Uterus (tissue), 4 donors: ENCODE results near the gene RHEBL1. TPM values are rescaled to one million over a fixed set of nuclear protein-coding genes. Genes with fewer than 3 reads are reported as not detected.
A peak's percentile ranks its signal among the peaks of the same experiment; 100 is the strongest.

Source experiments
- DNase-seq, 2 donors: peaks; one replicate each; pipeline ENCODE4 v3.0.0-alpha.2; 2019 to 2020
- H3K27ac ChIP-seq, 2 donors: fragments of 200-600 bp; sonication (generic); 1 replicate in 1 of 2; 2 replicates in 1 of 2; pipeline ENCODE4 v1.5.1; 2016 to 2018
- H3K27me3 ChIP-seq, 2 donors: fragments of 200-600 bp; sonication (generic); one replicate each; pipeline ENCODE4 v1.5.1; 2018 to 2019; ENCODE audit warnings: control low read depth in 1 of 2
- H3K36me3 ChIP-seq, 2 donors: fragments of 200-600 bp; sonication (generic); one replicate each; pipeline ENCODE4 v1.5.1; 2019; ENCODE audit warnings: control low read depth in 1 of 2
- H3K4me1 ChIP-seq, 2 donors: fragments of 200-600 bp; sonication (generic); one replicate each; pipeline ENCODE4 v1.5.1; 2018 to 2019; ENCODE audit warnings: control low read depth in 1 of 2
- H3K4me3 ChIP-seq, 2 donors: fragments of 200-600 bp; sonication (generic); 1 replicate in 1 of 2; 2 replicates in 1 of 2; pipeline ENCODE4 v1.5.1; 2018 to 2019; ENCODE audit warnings: mild to moderate bottlenecking in 1 of 2
- H3K9me3 ChIP-seq, 2 donors: fragments of 200-600 bp; sonication (generic); one replicate each; pipeline ENCODE4 v1.5.1; 2019; ENCODE audit warnings: control low read depth in 1 of 2
- CTCF ChIP-seq, 4 experiments: fragments of 200-600 bp in 2 of 4; fragments of 450-650 bp in 2 of 4; sonication (generic) in 2 of 4; IDR thresholded peaks; one replicate each; pipeline ENCODE4 v1.5.1; 2016 to 2019; ENCODE audit warnings: antibody characterized with exemption in 4 of 4, mild to moderate bottlenecking in 2 of 4, moderate library complexity in 1 of 4
- POLR2A ChIP-seq, 2 donors: fragments of 450-650 bp; IDR thresholded peaks; one replicate each; pipeline ENCODE4 v1.6.1; 2016; ENCODE audit warnings: antibody characterized with exemption in 2 of 2, mild to moderate bottlenecking in 1 of 2, moderate library complexity in 1 of 2
- intact Hi-C: fragments of 100-400 bp; cut with DNase I; formaldehyde crosslinking; loops from one replicate; pipeline ENCODE4 v1.15.1; 2023; ENCODE audit warnings: low total_unique reads
- total RNA-seq, 4 donors: library from RNA; depleted of rRNA in 3 of 4; stranded (reverse); fragments of >200 nt in 3 of 4; gene quantifications; one replicate each; pipeline versions ENCODE4 v1.1.0 to v1.2.4, GENCODE V29; 2014 to 2023
- donor health status: DM: yes; HTN: yes; CAD: no.

Gene RHEBL1
- total RNA-seq, 4 donors from 2014 or later = 0.37 TPM; not detected in 3

- DNase-seq = peak; percentile 88 to 90
- TF ChIP-seq CTCF (IDR thresholded peaks at IDR 0.05) (peak in 1 of 4 experiments; percentile 11), POLR2A (IDR thresholded peaks at IDR 0.05) (peak; percentile 46 to 56)
- Histone ChIP-seq H3K27ac (peak overlapping the region; percentile 94 to 96), H3K36me3 (no peaks in the 10 kb centered on the region), H3K4me1 (peaks cover 14 to 15% of the 10 kb centered on the region in 2 donors), H3K9me3 (no peaks in the 10 kb centered on the region), H3K4me3 (peak overlapping the region; percentile 79 to 90), H3K27me3 (no peaks in the 10 kb centered on the region)
- intact Hi-C loops = no loop called here
Measured at GRCh38 chr12:49108958-49109404, 39.2 kb upstream of the RHEBL1 start.

GRCh38 chr12:49105504-49106084 lies 35.8 kb upstream of the RHEBL1 start:
- H3K27ac ChIP-seq = peak overlapping the region in 1 of 2 donors; percentile 1
- intact Hi-C loops = no loop called here

DNA sequence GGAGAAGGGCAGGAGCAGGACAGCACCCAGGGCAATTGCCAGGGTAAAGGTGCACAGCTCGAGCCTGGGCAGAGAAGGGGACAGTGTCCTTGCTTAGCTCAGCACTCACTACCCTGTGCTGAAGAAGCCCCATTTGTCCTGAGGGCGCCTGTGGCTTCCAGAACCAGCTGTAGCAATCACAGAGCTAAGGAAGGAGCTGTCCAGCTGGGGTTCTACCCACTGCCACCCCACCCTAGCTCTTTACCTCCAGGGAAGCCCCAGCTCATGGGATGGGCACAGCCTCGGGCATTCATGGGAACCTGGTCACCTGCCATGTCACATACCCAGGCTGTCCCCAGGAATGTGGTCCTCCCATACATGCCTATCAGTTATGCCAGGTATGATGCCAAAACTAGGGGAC lies 35.0 kb upstream of the RHEBL1 start:
- H3K4me3 ChIP-seq = no peak overlapping the region
- intact Hi-C loops = no loop called here
- TF ChIP-seq CTCF (IDR thresholded peaks at IDR 0.05) (no peak), POLR2A (IDR thresholded peaks at IDR 0.05) (no peak)
- H3K9me3 ChIP-seq = no peaks in the 10 kb centered on the region
- no peak for DNase-seq
- no peaks in the 10 kb centered on the region for H3K36me3 ChIP-seq
- H3K4me1 ChIP-seq = peaks cover 10 to 14% of the 10 kb centered on the region in 2 donors
- no peak overlapping the region for H3K27ac ChIP-seq
- no peaks in the 10 kb centered on the region for H3K27me3 ChIP-seq

More at GRCh38 chr12:49105504-49106084, 35.8 kb upstream of the RHEBL1 start:
- H3K4me1 ChIP-seq = peaks cover 10 to 14% of the 10 kb centered on the region in 2 donors
- no peaks in the 10 kb centered on the region for H3K9me3 ChIP-seq
- no peak overlapping the region for H3K4me3 ChIP-seq
- DNase-seq = no peak
- no peaks in the 10 kb centered on the region for H3K36me3 ChIP-seq
- TF ChIP-seq CTCF (IDR thresholded peaks at IDR 0.05) (no peak), POLR2A (IDR thresholded peaks at IDR 0.05) (no peak)
- H3K27me3 ChIP-seq = no peaks in the 10 kb centered on the region

- Histone ChIP-seq H3K27ac (no peak overlapping the region), H3K27me3 (no peaks in the 10 kb centered on the region), H3K4me1 (no peaks in the 10 kb centered on the region), H3K36me3 (no peaks in the 10 kb centered on the region), H3K4me3 (no peak overlapping the region), H3K9me3 (no peaks in the 10 kb centered on the region)
- no peak for TF ChIP-seq POLR2A (IDR thresholded peaks at IDR 0.05)
- TF ChIP-seq CTCF (IDR thresholded peaks at IDR 0.05) = no peak
- intact Hi-C loops = no loop called here
- no peak for DNase-seq
Measured at GRCh38 chr12:49100380-49100779, 30.6 kb upstream of the RHEBL1 start.

GRCh38 chr12:49098703-49099102 lies 28.9 kb upstream of the RHEBL1 start:
- Histone ChIP-seq H3K27me3 (peaks cover 0 to 6% of the 10 kb centered on the region in 2 donors), H3K36me3 (no peaks in the 10 kb centered on the region), H3K4me1 (peaks cover 5 to 10% of the 10 kb centered on the region in 2 donors), H3K4me3 (no peak overlapping the region), H3K27ac (no peak overlapping the region), H3K9me3 (no peaks in the 10 kb centered on the region)
- DNase-seq = no peak
- no peak for TF ChIP-seq CTCF (IDR thresholded peaks at IDR 0.05)
- TF ChIP-seq POLR2A (IDR thresholded peaks at IDR 0.05) = no peak
- intact Hi-C loops = no loop called here
